GM19463 (cell line): ENCODE results near the gene RPS5.

Source experiments
- ATAC-seq: cut with Tn5 transposase; IDR thresholded peaks from one replicate; pipeline ENCODE4 v1.9.1; 2021; ENCODE audit warnings: mild to moderate bottlenecking, moderate library complexity; ENCODE audit not compliant: unreplicated experiment

The RPS5 gene

GRCh38 chr19:58385313-58385890 lies 1.7 kb upstream of the RPS5 start:
- ATAC-seq = no peak

- ATAC-seq = peak; percentile 6
These were observed 1.0 kb upstream of the RPS5 start for GRCh38 chr19:58385891-58386575.

GRCh38 chr19:58387338-58388174 lies 487 bp downstream of the RPS5 start:
- no peak for ATAC-seq

GRCh38 chr19:58388175-58388526 lies 1.1 kb downstream of the RPS5 start:
- no peak for ATAC-seq

- ATAC-seq = no peak
These were observed 6.1 kb downstream of the RPS5 start for GRCh38 chr19:58392945-58393724.

GRCh38 chr19:58393725-58394033 lies 6.6 kb downstream of the RPS5 start:
- ATAC-seq = no peak

GRCh38 chr19:58394821-58395219 lies 7.8 kb downstream of the RPS5 start:
- ATAC-seq = no peak

- ATAC-seq = no peak
These were observed 8.3 kb downstream of the RPS5 start, which contains the start of gene RNF225 for GRCh38 chr19:58395220-58395978. TSS of gene RNF225 (plus strand) at chr19:58395656. CDS start at chr19:58396090, 434 bp downstream.

- no peak for ATAC-seq
These were observed 9.0 kb downstream of the RPS5 start for GRCh38 chr19:58395979-58396627.

GRCh38 chr19:58396691-58397532 lies 9.8 kb downstream of the RPS5 start:
- no peak for ATAC-seq

GRCh38 chr19:58397533-58398037 lies 10.5 kb downstream of the RPS5 start:
- no peak for ATAC-seq

- ATAC-seq = no peak
These were observed 11.0 kb downstream of the RPS5 start for GRCh38 chr19:58398087-58398486.

GRCh38 chr19:58398545-58398944 lies 11.5 kb downstream of the RPS5 start:
- no peak for ATAC-seq

GRCh38 chr19:58399903-58400302 lies 12.8 kb downstream of the RPS5 start:
- no peak for ATAC-seq

- ATAC-seq = no peak
These were observed 13.3 kb downstream of the RPS5 start for GRCh38 chr19:58400316-58400915.

GRCh38 chr19:58400916-58401839 lies 14.1 kb downstream of the RPS5 start:
- peak; percentile 98 for ATAC-seq

- ATAC-seq = no peak
These were observed 14.9 kb downstream of the RPS5 start for GRCh38 chr19:58401840-58402421.
